HepG2 (cell line): ENCODE measurements around the gene TACC2. TPM values are rescaled to one million over a fixed set of nuclear protein-coding genes. Genes with fewer than 3 reads are reported as not detected.

ENCODE experiments used
- ATAC-seq: fragments of 200-7000 bp; cut with Tn5 transposase; 3 replicates; pipeline ENCODE4 v1.9.1; 2020; ENCODE audit warnings: mild to moderate bottlenecking, moderate library complexity
- BruUV-seq: library from RNA; stranded (reverse); fragments of 400-500 nt; replicated peaks from 2 replicates; lab custom pipeline; 2021; lab: Mats Ljungman, UMichigan
- CTCF ChIA-PET: fragments of 300-600 bp; formaldehyde crosslinking; extraction: SDS; loops from one replicate; lab custom pipeline; 2021; ENCODE audit warnings: low total read pairs, inconsistent platforms, low intra/inter-chr PET ratio; lab: Yijun Ruan, JAX
- POLR2A ChIA-PET: fragments of 350-600 bp; sonication (Branson Sonifier 250); formaldehyde crosslinking; loops from one replicate; lab custom pipeline; 2020; ENCODE audit warnings: antibody characterized with exemption, inconsistent platforms; lab: Yijun Ruan, JAX
- DNase-seq: peaks from one replicate; pipeline ENCODE4 v3.0.0-alpha.2; 2015; ENCODE audit warnings: low spot score
- FAIRE-seq: peaks from 3 replicates; lab custom pipeline; 2011; peaks lifted over from hg19 to GRCh38; lab: Jason Lieb, UNC
- H2AFZ ChIP-seq: one replicate; pipeline ENCODE4 v1.6.1; 2011; ENCODE audit warnings: low read length, inconsistent platforms
- H3K27ac ChIP-seq: fragments of 300-600 bp; 3 replicates; pipeline ENCODE4 v1.8.0; 2011; ENCODE audit warnings: mixed run types, mild to moderate bottlenecking, mixed read lengths, low read length, inconsistent platforms; ENCODE audit not compliant: insufficient read depth; ENCODE audit errors: extremely low read length
- H3K27me3 ChIP-seq, 2 experiments: fragments of 200-600 bp in 1 of 2; 2 replicates in 1 of 2; 3 replicates in 1 of 2; pipeline versions ENCODE4 v1.6.0 to v1.8.0; 2011; ENCODE audit warnings: low read length in 2 of 2, mild to moderate bottlenecking in 2 of 2, moderate library complexity in 2 of 2, inconsistent platforms in 1 of 2; ENCODE audit not compliant: insufficient read depth in 2 of 2, control insufficient read depth in 1 of 2
- H3K36me3 ChIP-seq, 2 experiments: fragments of 200-600 bp in 1 of 2; replicated peaks in 1 of 2; 2 replicates in 1 of 2; 3 replicates in 1 of 2; pipeline versions ENCODE4 v1.5.1 to v1.8.0; 2011; ENCODE audit warnings: low read length in 2 of 2, inconsistent platforms in 1 of 2; ENCODE audit not compliant: insufficient read depth in 2 of 2, control insufficient read depth in 1 of 2
- H3K4me1 ChIP-seq: 2 replicates; pipeline ENCODE4 v1.5.1; 2012; ENCODE audit warnings: low read length, inconsistent platforms; ENCODE audit not compliant: insufficient read depth
- H3K4me2 ChIP-seq: 2 replicates; pipeline ENCODE4 v1.6.0; 2011; ENCODE audit warnings: low read depth, low read length, inconsistent platforms
- H3K4me3 ChIP-seq, 3 experiments: fragments of 200-600 bp in 1 of 3; sonication (generic), shearing (Covaris generic) in 1 of 3; replicated peaks in 1 of 3; 2 replicates each; pipeline ENCODE4 v1.5.1; 2011 to 2016; ENCODE audit warnings: low read length in 3 of 3, inconsistent platforms in 2 of 3, low read depth in 2 of 3, mild to moderate bottlenecking in 2 of 3, control low read depth in 1 of 3, mixed read lengths in 1 of 3; ENCODE audit not compliant: insufficient read depth in 1 of 3
- H3K79me2 ChIP-seq: one replicate; pipeline ENCODE4 v1.6.1; 2011; ENCODE audit warnings: low read length, inconsistent platforms; ENCODE audit not compliant: insufficient read depth
- H3K9ac ChIP-seq: 2 replicates; pipeline ENCODE4 v1.6.0; 2011; ENCODE audit warnings: mild to moderate bottlenecking, low read depth, low read length, inconsistent platforms; ENCODE audit not compliant: insufficient read depth
- H3K9me3 ChIP-seq: 2 replicates; pipeline ENCODE4 v1.5.1; 2012; ENCODE audit warnings: mild to moderate bottlenecking, low read length
- H4K20me1 ChIP-seq: 2 replicates; pipeline ENCODE4 v1.6.0; 2011; ENCODE audit warnings: inconsistent platforms, mild to moderate bottlenecking, low read length, moderate library complexity; ENCODE audit not compliant: insufficient read depth
- CC2D1A ChIP-seq: sonication (generic); formaldehyde crosslinking; IDR thresholded peaks from 2 replicates; pipeline ENCODE4 v1.8.1; 2023; ENCODE audit warnings: mild to moderate bottlenecking, missing genetic modification reagents
- CEBPB ChIP-seq: IDR thresholded peaks from 2 replicates; pipeline ENCODE4 v1.6.1; 2011; ENCODE audit warnings: low read depth, low read length, improper control_type of control experiment, borderline replicate concordance
- NR1H2 ChIP-seq: sonication (generic); formaldehyde crosslinking; IDR thresholded peaks from 2 replicates; pipeline ENCODE4 v1.8.1; 2022; ENCODE audit warnings: low read depth, missing genetic modification reagents, borderline replicate concordance
- ZFP36L1 ChIP-seq: sonication (generic); formaldehyde crosslinking; IDR thresholded peaks from 2 replicates; pipeline ENCODE4 v1.8.0; 2022; ENCODE audit warnings: mild to moderate bottlenecking, missing genetic modification reagents, moderate library complexity
- ZNF629 ChIP-seq: sonication (generic); formaldehyde crosslinking; conservative IDR thresholded peaks from 2 replicates; pipeline ENCODE4 v1.5.0; 2020; ENCODE audit warnings: missing genetic modification reagents
- WGBS: methylation state at CpG from one replicate; pipeline ENCODE4 v1.1.6; 2017; ENCODE audit warnings: low lambda C conversion rate; 5-methylcytosine and 5-hydroxymethylcytosine counted together
- in situ Hi-C: cut with HindIII; loops from 2 replicates; pipeline ENCODE4 v1.10.0; 2017; ENCODE audit warnings: low pct_unique_long_range_greater_than_20kb; ENCODE audit not compliant: extremely low pct_ligation_motif_present
- intact Hi-C: fragments of 100-400 bp; cut with micrococcal nuclease; formaldehyde crosslinking; loops from one replicate; pipeline ENCODE4 v1.10.0; 2022; ENCODE audit not compliant: unreplicated experiment
- polyA plus RNA-seq, 8 experiments: library from polyadenylated mRNA; depleted of rRNA in 3 of 8; stranded (reverse) in 7 of 8; unstranded in 1 of 8; fragments of >200 nt; fragmentation: Illumina TruSeq in 4 of 8; extraction: Trizol in 4 of 8; gene quantifications; 2 replicates each; pipeline versions ENCODE4 v1.2.1 to v1.2.3, GENCODE V29; 2011 to 2016; ENCODE audit warnings: low read depth in 4 of 8, missing spikeins in 1 of 8, mixed read lengths in 1 of 8; ENCODE audit not compliant: insufficient read depth in 1 of 8
- total RNA-seq, 5 experiments: library from RNA; depleted of rRNA; stranded (reverse); fragments of >200 nt; fragmentation: Illumina TruSeq; extraction: Trizol; gene quantifications; 2 replicates each; pipeline ENCODE4 v1.2.3, GENCODE V29; 2016; ENCODE audit warnings: low read depth in 1 of 5
- TF ChIP-seq, protein P1 (sequence below): sonication (generic); formaldehyde crosslinking; IDR thresholded peaks from 2 replicates; pipeline ENCODE4 v1.5.0; 2020; ENCODE audit warnings: mild to moderate bottlenecking, missing genetic modification reagents
- TF ChIP-seq, protein P2 (sequence below): sonication (generic); formaldehyde crosslinking; IDR thresholded peaks from 2 replicates; pipeline ENCODE4 v1.5.0; 2020; ENCODE audit warnings: mild to moderate bottlenecking, missing genetic modification reagents, borderline replicate concordance

TACC2 gene
- total and polyA plus RNA-seq, 2 of the 13 experiments (the other 11 are each of a cell fraction or from before 2014, with no cell fraction given) = 11.8 to 16.0 TPM

- Histone ChIP-seq H3K27me3 (peaks cover 6 to 20% of the 10 kb centered on the region in 2 experiments; a peak in 4 of 5 replicates), H3K4me3 (no peak overlapping the region), H3K27ac (no peak overlapping the region), H3K36me3 (no peaks in the 10 kb centered on the region), H3K9ac (no peak overlapping the region), H3K79me2 (no peaks in the 10 kb centered on the region), H3K4me1 (peaks cover 32% of the 10 kb centered on the region), H3K4me2 (no peak overlapping the region), H2AFZ (no peak overlapping the region), H4K20me1 (no peaks in the 10 kb centered on the region), H3K9me3 (no peaks in the 10 kb centered on the region)
- in situ Hi-C loops (loop anchor here (5.0 kb wide), 1 partner anchor 286 kb away; no protein-coding TSS in a partner anchor), intact Hi-C loops (no loop called here)
- DNase-seq = no peak
- BruUV-seq = no TSS peak
- no peak for FAIRE-seq
- 47% methylated on average over 7 of the region's 7 CpGs for WGBS
- no peak for TF ChIP-seq CEBPB
- no peak for TF ChIP-seq NR1H2
- TF ChIP-seq CC2D1A (CRISPR knock-in tag) = no peak
- TF ChIP-seq, protein P1, sequence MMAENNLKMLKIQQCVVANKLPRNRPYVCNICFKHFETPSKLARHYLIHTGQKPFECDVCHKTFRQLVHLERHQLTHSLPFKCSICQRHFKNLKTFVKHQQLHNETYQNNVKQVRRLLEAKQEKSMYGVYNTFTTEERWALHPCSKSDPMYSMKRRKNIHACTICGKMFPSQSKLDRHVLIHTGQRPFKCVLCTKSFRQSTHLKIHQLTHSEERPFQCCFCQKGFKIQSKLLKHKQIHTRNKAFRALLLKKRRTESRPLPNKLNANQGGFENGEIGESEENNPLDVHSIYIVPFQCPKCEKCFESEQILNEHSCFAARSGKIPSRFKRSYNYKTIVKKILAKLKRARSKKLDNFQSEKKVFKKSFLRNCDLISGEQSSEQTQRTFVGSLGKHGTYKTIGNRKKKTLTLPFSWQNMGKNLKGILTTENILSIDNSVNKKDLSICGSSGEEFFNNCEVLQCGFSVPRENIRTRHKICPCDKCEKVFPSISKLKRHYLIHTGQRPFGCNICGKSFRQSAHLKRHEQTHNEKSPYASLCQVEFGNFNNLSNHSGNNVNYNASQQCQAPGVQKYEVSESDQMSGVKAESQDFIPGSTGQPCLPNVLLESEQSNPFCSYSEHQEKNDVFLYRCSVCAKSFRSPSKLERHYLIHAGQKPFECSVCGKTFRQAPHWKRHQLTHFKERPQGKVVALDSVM (CRISPR knock-in tag) = no peak
- TF ChIP-seq ZFP36L1 = no peak
- POLR2A ChIA-PET = no interaction called here
- no peak for ATAC-seq
- CTCF ChIA-PET = interaction anchor here (2.5 kb wide), 1 partner anchor 423 kb away, joined by 13 read pairs; no protein-coding TSS in a partner anchor
Measured at GRCh38 chr10:122281018-122281626, 292.2 kb downstream of the TACC2 start.

DNA sequence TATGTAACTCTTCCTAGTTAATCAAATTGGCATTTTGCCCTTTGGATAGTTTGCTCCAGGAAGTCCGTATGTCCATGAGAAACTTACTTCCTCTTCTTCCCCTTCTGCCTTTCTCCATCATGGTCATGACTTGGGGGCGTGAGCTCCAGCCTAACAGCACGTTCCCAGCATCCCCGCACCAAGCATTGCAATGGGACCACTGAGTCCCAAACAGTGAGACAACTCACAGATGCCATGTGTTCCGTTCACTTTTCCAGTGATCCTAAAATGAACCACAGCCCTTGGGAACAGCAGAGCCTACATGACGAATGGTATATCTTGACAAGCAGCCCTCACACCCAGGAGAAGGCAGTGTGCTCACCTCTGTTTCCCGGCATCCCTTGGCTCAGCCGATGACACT, 292.8 kb downstream of the TACC2 start:
- TF ChIP-seq, protein P2, sequence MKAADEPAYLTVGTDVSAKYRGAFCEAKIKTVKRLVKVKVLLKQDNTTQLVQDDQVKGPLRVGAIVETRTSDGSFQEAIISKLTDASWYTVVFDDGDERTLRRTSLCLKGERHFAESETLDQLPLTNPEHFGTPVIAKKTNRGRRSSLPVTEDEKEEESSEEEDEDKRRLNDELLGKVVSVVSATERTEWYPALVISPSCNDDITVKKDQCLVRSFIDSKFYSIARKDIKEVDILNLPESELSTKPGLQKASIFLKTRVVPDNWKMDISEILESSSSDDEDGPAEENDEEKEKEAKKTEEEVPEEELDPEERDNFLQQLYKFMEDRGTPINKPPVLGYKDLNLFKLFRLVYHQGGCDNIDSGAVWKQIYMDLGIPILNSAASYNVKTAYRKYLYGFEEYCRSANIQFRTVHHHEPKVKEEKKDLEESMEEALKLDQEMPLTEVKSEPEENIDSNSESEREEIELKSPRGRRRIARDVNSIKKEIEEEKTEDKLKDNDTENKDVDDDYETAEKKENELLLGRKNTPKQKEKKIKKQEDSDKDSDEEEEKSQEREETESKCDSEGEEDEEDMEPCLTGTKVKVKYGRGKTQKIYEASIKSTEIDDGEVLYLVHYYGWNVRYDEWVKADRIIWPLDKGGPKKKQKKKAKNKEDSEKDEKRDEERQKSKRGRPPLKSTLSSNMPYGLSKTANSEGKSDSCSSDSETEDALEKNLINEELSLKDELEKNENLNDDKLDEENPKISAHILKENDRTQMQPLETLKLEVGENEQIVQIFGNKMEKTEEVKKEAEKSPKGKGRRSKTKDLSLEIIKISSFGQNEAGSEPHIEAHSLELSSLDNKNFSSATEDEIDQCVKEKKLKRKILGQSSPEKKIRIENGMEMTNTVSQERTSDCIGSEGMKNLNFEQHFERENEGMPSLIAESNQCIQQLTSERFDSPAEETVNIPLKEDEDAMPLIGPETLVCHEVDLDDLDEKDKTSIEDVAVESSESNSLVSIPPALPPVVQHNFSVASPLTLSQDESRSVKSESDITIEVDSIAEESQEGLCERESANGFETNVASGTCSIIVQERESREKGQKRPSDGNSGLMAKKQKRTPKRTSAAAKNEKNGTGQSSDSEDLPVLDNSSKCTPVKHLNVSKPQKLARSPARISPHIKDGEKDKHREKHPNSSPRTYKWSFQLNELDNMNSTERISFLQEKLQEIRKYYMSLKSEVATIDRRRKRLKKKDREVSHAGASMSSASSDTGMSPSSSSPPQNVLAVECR = no peak
- no peak for TF ChIP-seq ZNF629 (CRISPR knock-in tag)
- no peaks in the 10 kb centered on the region for H3K36me3 ChIP-seq
- H3K4me1 ChIP-seq = peaks cover 29% of the 10 kb centered on the region
- DNase-seq (no peak), FAIRE-seq (no peak), ATAC-seq (no peak)
- H3K9ac ChIP-seq = no peak overlapping the region
- intact Hi-C loops = no loop called here
- WGBS = 58% methylated on average over 8 of the region's 8 CpGs
- H3K27me3 ChIP-seq = peaks cover 6 to 27% of the 10 kb centered on the region in 2 experiments; a peak in 4 of 5 replicates
- no peak overlapping the region for H2AFZ ChIP-seq
- H3K4me2 ChIP-seq = peak overlapping the region; percentile 8; the same call in 1 of the 2 replicates
- H3K9me3 ChIP-seq = no peaks in the 10 kb centered on the region
- in situ Hi-C loops = loop anchor here (5.0 kb wide), 1 partner anchor 286 kb away; no protein-coding TSS in a partner anchor
- no peaks in the 10 kb centered on the region for H4K20me1 ChIP-seq
- no peaks in the 10 kb centered on the region for H3K79me2 ChIP-seq
- no peak overlapping the region for H3K4me3 ChIP-seq
- no peak overlapping the region for H3K27ac ChIP-seq
- no TSS peak for BruUV-seq
- CTCF ChIA-PET = interaction anchor here (1.1 kb wide), 1 partner anchor 285 kb away, joined by 3 read pairs; no protein-coding TSS in a partner anchor
- POLR2A ChIA-PET = no interaction called here
